NCI-H1930 (cell line): Measurements from ENCODE around the gene ODAD4.

Source experiments
- DNase-seq, 2 experiments: peaks; one replicate each; lab custom pipeline; 2025; lab: John Stamatoyannopoulos, UW

Gene ODAD4

GRCh38 chr17:41971721-41972523 is 41.5 kb downstream of the ODAD4 start:
- DNase-seq, result no peak

- no peak for DNase-seq
Measured at GRCh38 chr17:41972571-41973407, 42.4 kb downstream of the ODAD4 start.

GRCh38 chr17:41973408-41973811 is 43.0 kb downstream of the ODAD4 start:
- DNase-seq, result no peak

- no peak for DNase-seq
Measured at GRCh38 chr17:41974031-41974430, 43.6 kb downstream of the ODAD4 start.

GRCh38 chr17:41974658-41975057 is 44.2 kb downstream of the ODAD4 start:
- DNase-seq, result no peak

GRCh38 chr17:41975099-41976083 is 45.0 kb downstream of the ODAD4 start:
- DNase-seq, result no peak

- DNase-seq, result no peak
Measured at GRCh38 chr17:41976142-41976768, 45.8 kb downstream of the ODAD4 start.

- DNase-seq, result no peak
Measured at GRCh38 chr17:41977991-41978390, 47.6 kb downstream of the ODAD4 start.

GRCh38 chr17:41982026-41982760 is 51.8 kb downstream of the ODAD4 start:
- DNase-seq, result no peak

- no peak for DNase-seq
Measured at GRCh38 chr17:41984454-41984853, 54.0 kb downstream of the ODAD4 start.

- DNase-seq, result no peak
Measured at GRCh38 chr17:41985919-41986318, 55.5 kb downstream of the ODAD4 start.

- no peak for DNase-seq
Measured at GRCh38 chr17:41986634-41987033, 56.2 kb downstream of the ODAD4 start.

- DNase-seq, result no peak
Measured at GRCh38 chr17:41987642-41988041, 57.2 kb downstream of the ODAD4 start.

GRCh38 chr17:41988418-41988817 is 58.0 kb downstream of the ODAD4 start:
- DNase-seq, result no peak

- DNase-seq, result no peak
Measured at GRCh38 chr17:41989702-41990419, 59.4 kb downstream of the ODAD4 start.

GRCh38 chr17:41992576-41992975 is 62.2 kb downstream of the ODAD4 start:
- no peak for DNase-seq

- no peak for DNase-seq
Measured at GRCh38 chr17:41996855-41997164, 66.4 kb downstream of the ODAD4 start.

GRCh38 chr17:41998497-41998896 is 68.1 kb downstream of the ODAD4 start:
- no peak for DNase-seq

GRCh38 chr17:42000413-42001133 is 70.2 kb downstream of the ODAD4 start:
- DNase-seq, result no peak

GRCh38 chr17:42001729-42002128 is 71.3 kb downstream of the ODAD4 start:
- DNase-seq, result no peak
